ENCODE measurements around the gene PSTPIP1.

PSTPIP1 gene

GRCh38 chr15:77075528-77075927 is 80.6 kb downstream of the PSTPIP1 start:
- Histone ChIP-seq H3K4me2 (ENCODE audit: low read depth, low read length, poor library complexity, severe bottlenecking) (no peak overlapping the region), H3K36me3 (ENCODE audit: insufficient read depth, low read length) (no peaks in the 10 kb centered on the region), H3K9me3 (ENCODE audit: insufficient read depth, low read depth, low read length) (no peaks in the 10 kb centered on the region), H4K20me1 (ENCODE audit: insufficient read depth, low read length, poor library complexity, severe bottlenecking) (no peaks in the 10 kb centered on the region), H3K4me1 (ENCODE audit: insufficient read depth, low read length, poor library complexity, severe bottlenecking) (peaks cover 5% of the 10 kb centered on the region), H3K4me3 (ENCODE audit: low read length, poor library complexity, severe bottlenecking) (no peak overlapping the region), H3K27me3 (ENCODE audit: insufficient read depth, low read length, poor library complexity, severe bottlenecking) (no peaks in the 10 kb centered on the region), H3K9ac (ENCODE audit: low read depth, low read length, poor library complexity, severe bottlenecking) (no peak overlapping the region), H3K79me2 (ENCODE audit: insufficient read depth, low read length) (peaks cover under 1% of the 10 kb centered on the region; the same call in 1 of the 2 replicates), H3K9me2 (replicated peaks; ENCODE audit: low read depth, low read length) (no peaks in the 10 kb centered on the region), H3F3A (ENCODE audit: low read depth) (no peaks in the 10 kb centered on the region), H2AFZ (ENCODE audit: low read length) (no peak overlapping the region)
- TF ChIP-seq CTCF (conservative IDR thresholded peaks at IDR 0.05; ENCODE audit: low read length) (no peak), EZH2phosphoT487 (IDR thresholded peaks at IDR 0.05; ENCODE audit: borderline replicate concordance) (no peak)

GRCh38 chr15:77076323-77076915 is 81.5 kb downstream of the PSTPIP1 start:
- no peak overlapping the region for H3K4me2 ChIP-seq (ENCODE audit: low read depth, low read length, poor library complexity, severe bottlenecking)
- H3K4me1 ChIP-seq (ENCODE audit: insufficient read depth, low read length, poor library complexity, severe bottlenecking) = peaks cover 1% of the 10 kb centered on the region
- H3K4me3 ChIP-seq (ENCODE audit: low read length, poor library complexity, severe bottlenecking) = no peak overlapping the region
- TF ChIP-seq CTCF (conservative IDR thresholded peaks at IDR 0.05; ENCODE audit: low read length) (no peak), EZH2phosphoT487 (IDR thresholded peaks at IDR 0.05; ENCODE audit: borderline replicate concordance) (no peak)
- no peak overlapping the region for H3K9ac ChIP-seq (ENCODE audit: low read depth, low read length, poor library complexity, severe bottlenecking)
- no peaks in the 10 kb centered on the region for H3K27me3 ChIP-seq (ENCODE audit: insufficient read depth, low read length, poor library complexity, severe bottlenecking)
- no peaks in the 10 kb centered on the region for H4K20me1 ChIP-seq (ENCODE audit: insufficient read depth, low read length, poor library complexity, severe bottlenecking)
- no peaks in the 10 kb centered on the region for H3K9me2 ChIP-seq (replicated peaks; ENCODE audit: low read depth, low read length)
- no peaks in the 10 kb centered on the region for H3K79me2 ChIP-seq (ENCODE audit: insufficient read depth, low read length)
- H3K9me3 ChIP-seq (ENCODE audit: insufficient read depth, low read depth, low read length) = no peaks in the 10 kb centered on the region
- no peaks in the 10 kb centered on the region for H3F3A ChIP-seq (ENCODE audit: low read depth)
- H3K36me3 ChIP-seq (ENCODE audit: insufficient read depth, low read length) = no peaks in the 10 kb centered on the region
- H2AFZ ChIP-seq (ENCODE audit: low read length) = no peak overlapping the region

- Histone ChIP-seq H3K9me2 (replicated peaks; ENCODE audit: low read depth, low read length) (no peaks in the 10 kb centered on the region), H3K36me3 (ENCODE audit: insufficient read depth, low read length) (no peaks in the 10 kb centered on the region), H3K4me3 (ENCODE audit: low read length, poor library complexity, severe bottlenecking) (no peak overlapping the region), H3K79me2 (ENCODE audit: insufficient read depth, low read length) (no peaks in the 10 kb centered on the region), H3K4me2 (ENCODE audit: low read depth, low read length, poor library complexity, severe bottlenecking) (no peak overlapping the region), H4K20me1 (ENCODE audit: insufficient read depth, low read length, poor library complexity, severe bottlenecking) (no peaks in the 10 kb centered on the region), H3K9ac (ENCODE audit: low read depth, low read length, poor library complexity, severe bottlenecking) (no peak overlapping the region), H2AFZ (ENCODE audit: low read length) (no peak overlapping the region), H3K4me1 (ENCODE audit: insufficient read depth, low read length, poor library complexity, severe bottlenecking) (peaks cover 9% of the 10 kb centered on the region), H3K27me3 (ENCODE audit: insufficient read depth, low read length, poor library complexity, severe bottlenecking) (no peaks in the 10 kb centered on the region), H3K9me3 (ENCODE audit: insufficient read depth, low read depth, low read length) (no peaks in the 10 kb centered on the region), H3F3A (ENCODE audit: low read depth) (no peaks in the 10 kb centered on the region)
- TF ChIP-seq CTCF (conservative IDR thresholded peaks at IDR 0.05; ENCODE audit: low read length) (no peak), EZH2phosphoT487 (IDR thresholded peaks at IDR 0.05; ENCODE audit: borderline replicate concordance) (no peak)
These were observed 87.0 kb downstream of the PSTPIP1 start for GRCh38 chr15:77081971-77082370.
